ENCODE measurements around the gene FLT4.
"Not testable (repeated sequence)": the region's sequence is repeated elsewhere in the genome, so short reads cannot be mapped to it uniquely, and the experiment has no call there.

FLT4 gene

GRCh38 chr5:180668835-180669596 is 19.6 kb upstream of the FLT4 start:
- H3K4me3 ChIP-seq (ENCODE audit: control insufficient read depth, low read depth, low read length): no peak overlapping the region
- TF ChIP-seq, protein P1, sequence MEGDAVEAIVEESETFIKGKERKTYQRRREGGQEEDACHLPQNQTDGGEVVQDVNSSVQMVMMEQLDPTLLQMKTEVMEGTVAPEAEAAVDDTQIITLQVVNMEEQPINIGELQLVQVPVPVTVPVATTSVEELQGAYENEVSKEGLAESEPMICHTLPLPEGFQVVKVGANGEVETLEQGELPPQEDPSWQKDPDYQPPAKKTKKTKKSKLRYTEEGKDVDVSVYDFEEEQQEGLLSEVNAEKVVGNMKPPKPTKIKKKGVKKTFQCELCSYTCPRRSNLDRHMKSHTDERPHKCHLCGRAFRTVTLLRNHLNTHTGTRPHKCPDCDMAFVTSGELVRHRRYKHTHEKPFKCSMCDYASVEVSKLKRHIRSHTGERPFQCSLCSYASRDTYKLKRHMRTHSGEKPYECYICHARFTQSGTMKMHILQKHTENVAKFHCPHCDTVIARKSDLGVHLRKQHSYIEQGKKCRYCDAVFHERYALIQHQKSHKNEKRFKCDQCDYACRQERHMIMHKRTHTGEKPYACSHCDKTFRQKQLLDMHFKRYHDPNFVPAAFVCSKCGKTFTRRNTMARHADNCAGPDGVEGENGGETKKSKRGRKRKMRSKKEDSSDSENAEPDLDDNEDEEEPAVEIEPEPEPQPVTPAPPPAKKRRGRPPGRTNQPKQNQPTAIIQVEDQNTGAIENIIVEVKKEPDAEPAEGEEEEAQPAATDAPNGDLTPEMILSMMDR (conservative IDR thresholded peaks at IDR 0.05; ENCODE audit: control insufficient read depth, insufficient read depth, low read depth, low read length): no peak
- no peak for DNase-seq (ENCODE audit: low read depth)

- H3K4me3 ChIP-seq (ENCODE audit: control insufficient read depth, low read depth, low read length): no peak overlapping the region
- TF ChIP-seq, protein P1 (conservative IDR thresholded peaks at IDR 0.05; ENCODE audit: control insufficient read depth, insufficient read depth, low read depth, low read length): no peak
- DNase-seq (ENCODE audit: low read depth): no peak
These were observed 17.4 kb upstream of the FLT4 start for GRCh38 chr5:180666812-180667211.

DNA sequence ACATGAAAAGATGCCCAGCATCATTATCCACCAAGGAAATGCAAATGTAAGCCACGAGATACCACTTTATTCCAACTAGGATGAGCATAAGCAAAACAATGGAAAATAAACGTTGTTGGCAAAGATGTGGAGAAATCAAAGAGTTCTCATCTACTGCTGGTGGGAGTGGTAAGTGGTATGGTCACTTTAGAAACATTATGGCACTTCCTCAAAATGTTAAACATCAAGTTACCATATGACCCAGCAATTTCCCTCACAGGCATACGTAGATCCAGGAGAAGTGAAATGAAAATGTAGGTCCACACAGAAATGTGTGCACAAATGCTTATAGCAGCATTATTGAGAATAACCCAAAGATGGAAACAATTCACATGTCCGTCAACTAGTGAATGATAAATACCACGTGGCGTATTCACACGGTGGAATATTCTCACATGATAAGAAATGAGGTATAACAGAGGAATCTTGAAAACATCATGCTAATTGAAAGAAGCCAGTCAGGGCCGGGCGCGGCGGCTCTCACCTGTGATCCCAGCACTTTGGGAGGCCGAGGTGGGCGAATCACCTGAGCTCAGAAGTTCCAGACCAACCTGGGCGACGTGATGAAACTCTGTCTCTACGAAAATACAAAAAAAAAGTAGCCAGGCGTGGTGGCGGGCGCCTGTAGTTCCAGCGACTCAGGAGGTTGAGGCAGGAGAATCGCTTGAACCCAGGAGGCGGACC is 16.4 kb upstream of the FLT4 start:
- TF ChIP-seq, protein P1 (conservative IDR thresholded peaks at IDR 0.05; ENCODE audit: control insufficient read depth, insufficient read depth, low read depth, low read length): no peak
- DNase-seq (ENCODE audit: low read depth): no peak
- H3K4me3 ChIP-seq (ENCODE audit: control insufficient read depth, low read depth, low read length): no peak overlapping the region

- H3K4me3 ChIP-seq (ENCODE audit: control insufficient read depth, low read depth, low read length): no peak overlapping the region
- TF ChIP-seq, protein P1 (conservative IDR thresholded peaks at IDR 0.05; ENCODE audit: control insufficient read depth, insufficient read depth, low read depth, low read length): no peak
- no peak for DNase-seq (ENCODE audit: low read depth)
These were observed 9.6 kb upstream of the FLT4 start for GRCh38 chr5:180658774-180659564.

GRCh38 chr5:180655243-180655642 is 5.8 kb upstream of the FLT4 start:
- not testable (repeated sequence) for H3K4me3 ChIP-seq (ENCODE audit: control insufficient read depth, low read depth, low read length); DNase-seq (ENCODE audit: low read depth)

GRCh38 chr5:180652771-180653170 is 3.4 kb upstream of the FLT4 start:
- DNase-seq (ENCODE audit: low read depth): no peak
- TF ChIP-seq, protein P1 (conservative IDR thresholded peaks at IDR 0.05; ENCODE audit: control insufficient read depth, insufficient read depth, low read depth, low read length): no peak
- no peak overlapping the region for H3K4me3 ChIP-seq (ENCODE audit: control insufficient read depth, low read depth, low read length)

DNA sequence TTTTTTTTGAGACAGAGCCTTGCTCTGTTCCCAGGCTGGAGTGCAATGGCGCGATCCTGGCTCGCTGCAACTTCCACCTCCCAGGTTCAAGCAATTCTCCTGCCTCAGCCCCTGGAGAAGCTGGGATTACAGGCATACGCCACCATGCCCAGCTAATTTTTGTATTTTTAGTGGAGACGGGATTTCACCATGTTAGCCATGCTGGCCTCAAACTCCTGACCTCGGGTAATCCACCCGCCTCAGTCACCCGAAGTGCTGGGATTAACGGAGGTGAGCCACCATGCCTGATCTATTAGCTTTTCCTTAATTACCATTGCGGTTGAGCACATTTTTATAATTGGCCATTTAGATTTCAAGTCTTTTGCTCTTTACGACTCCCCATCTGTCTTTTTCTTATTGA is 2.9 kb upstream of the FLT4 start:
- DNase-seq (ENCODE audit: low read depth): no peak
- TF ChIP-seq, protein P1 (conservative IDR thresholded peaks at IDR 0.05; ENCODE audit: control insufficient read depth, insufficient read depth, low read depth, low read length): no peak
- no peak overlapping the region for H3K4me3 ChIP-seq (ENCODE audit: control insufficient read depth, low read depth, low read length)
